ENCODE measurements around the gene VTCN1.
"Not testable (repeated sequence)": the region's sequence is repeated elsewhere in the genome, so short reads cannot be mapped to it uniquely, and the experiment has no call there.

Gene VTCN1

GRCh38 chr1:117169871-117170596 lies 40.7 kb downstream of the VTCN1 start:
- DNase-seq (ENCODE audit: low read depth in 1 of 2, low spot score in 1 of 2): no peak

GRCh38 chr1:117167402-117167801 lies 43.3 kb downstream of the VTCN1 start:
- no peak for DNase-seq (ENCODE audit: low read depth in 1 of 2, low spot score in 1 of 2)

- DNase-seq (ENCODE audit: low read depth in 1 of 2, low spot score in 1 of 2): no peak
Observed at GRCh38 chr1:117166076-117166475, 44.7 kb downstream of the VTCN1 start.

GRCh38 chr1:117164209-117164608 lies 46.5 kb downstream of the VTCN1 start:
- DNase-seq (ENCODE audit: low read depth in 1 of 2, low spot score in 1 of 2): no peak

GRCh38 chr1:117162816-117163215 lies 47.9 kb downstream of the VTCN1 start:
- no peak for DNase-seq (ENCODE audit: low read depth in 1 of 2, low spot score in 1 of 2)

GRCh38 chr1:117161887-117162286 lies 48.8 kb downstream of the VTCN1 start:
- no peak for DNase-seq (ENCODE audit: low read depth in 1 of 2, low spot score in 1 of 2)

- not testable (repeated sequence) for DNase-seq (ENCODE audit: low read depth in 1 of 2, low spot score in 1 of 2)
Observed at GRCh38 chr1:117151305-117151704, 59.4 kb downstream of the VTCN1 start.

GRCh38 chr1:117150316-117150715 lies 60.4 kb downstream of the VTCN1 start:
- no peak for DNase-seq (ENCODE audit: low read depth in 1 of 2, low spot score in 1 of 2)

- DNase-seq (ENCODE audit: low read depth in 1 of 2, low spot score in 1 of 2): no peak
Observed at GRCh38 chr1:117147856-117148588, 62.7 kb downstream of the VTCN1 start.

- DNase-seq (ENCODE audit: low read depth in 1 of 2, low spot score in 1 of 2): no peak
Observed at GRCh38 chr1:117147341-117147831, 63.3 kb downstream of the VTCN1 start.

GRCh38 chr1:117146575-117147340 lies 64.0 kb downstream of the VTCN1 start:
- DNase-seq (ENCODE audit: low read depth in 1 of 2, low spot score in 1 of 2): no peak

GRCh38 chr1:117146072-117146471 lies 64.7 kb downstream of the VTCN1 start:
- DNase-seq (ENCODE audit: low read depth in 1 of 2, low spot score in 1 of 2): no peak

- DNase-seq (ENCODE audit: low read depth in 1 of 2, low spot score in 1 of 2): no peak
Observed at GRCh38 chr1:117143871-117144270, 66.9 kb downstream of the VTCN1 start.

- no peak for DNase-seq (ENCODE audit: low read depth in 1 of 2, low spot score in 1 of 2)
Observed at GRCh38 chr1:117143172-117143571, 67.6 kb downstream of the VTCN1 start.

GRCh38 chr1:117142200-117142599 lies 68.5 kb downstream of the VTCN1 start:
- DNase-seq (ENCODE audit: low read depth in 1 of 2, low spot score in 1 of 2): no peak

GRCh38 chr1:117138561-117138960 lies 72.2 kb downstream of the VTCN1 start:
- no peak for DNase-seq (ENCODE audit: low read depth in 1 of 2, low spot score in 1 of 2)

- no peak for DNase-seq (ENCODE audit: low read depth in 1 of 2, low spot score in 1 of 2)
Observed at GRCh38 chr1:117138106-117138505, 72.6 kb downstream of the VTCN1 start.

GRCh38 chr1:117137281-117137855 lies 73.4 kb downstream of the VTCN1 start:
- DNase-seq (ENCODE audit: low read depth in 1 of 2, low spot score in 1 of 2): no peak

- DNase-seq (ENCODE audit: low read depth in 1 of 2, low spot score in 1 of 2): no peak
Observed at GRCh38 chr1:117136749-117137148, 74.0 kb downstream of the VTCN1 start.

- DNase-seq (ENCODE audit: low read depth in 1 of 2, low spot score in 1 of 2): no peak
Observed at GRCh38 chr1:117135329-117135728, 75.4 kb downstream of the VTCN1 start.

- no peak for DNase-seq (ENCODE audit: low read depth in 1 of 2, low spot score in 1 of 2)
Observed at GRCh38 chr1:117130526-117130925, 80.2 kb downstream of the VTCN1 start.
